Thyroid gland (tissue), 4 donors: ENCODE measurements around the gene SIK3. TPM values are rescaled to one million over a fixed set of nuclear protein-coding genes. Genes with fewer than 3 reads are reported as not detected.

ENCODE experiments used
- DNase-seq, 2 donors: peaks; one replicate each; pipeline ENCODE4 v3.0.0-alpha.2; 2019
- H3K27ac ChIP-seq, 3 donors: fragments of 200-600 bp; sonication (generic); 1 replicate in 2 of 3; 2 replicates in 1 of 3; pipeline ENCODE4 v1.5.1; 2016 to 2019; ENCODE audit warnings: mild to moderate bottlenecking in 1 of 3, moderate library complexity in 1 of 3
- H3K27me3 ChIP-seq: fragments of 200-600 bp; sonication (generic); one replicate; pipeline ENCODE4 v1.5.1; 2019
- H3K36me3 ChIP-seq, 2 donors: fragments of 200-600 bp; sonication (generic); one replicate each; pipeline ENCODE4 v1.5.1; 2016 to 2019
- H3K4me1 ChIP-seq, 2 donors: fragments of 200-600 bp; sonication (generic); one replicate each; pipeline ENCODE4 v1.5.1; 2017 to 2019
- H3K4me3 ChIP-seq, 3 donors: fragments of 200-600 bp; sonication (generic); replicated peaks in 1 of 3; 1 replicate in 2 of 3; 2 replicates in 1 of 3; pipeline ENCODE4 v1.5.1; 2016; ENCODE audit warnings: mild to moderate bottlenecking in 1 of 3
- H3K9me3 ChIP-seq: fragments of 200-600 bp; sonication (generic); one replicate; pipeline ENCODE4 v1.5.1; 2017
- POLR2A ChIP-seq, 2 donors: fragments of 450-650 bp; IDR thresholded peaks; one replicate each; pipeline ENCODE4 v1.6.1; 2017; ENCODE audit warnings: antibody characterized with exemption in 2 of 2, mild to moderate bottlenecking in 2 of 2, moderate library complexity in 1 of 2
- WGBS, 2 donors: methylation state at CpG; one replicate each; pipeline ENCODE4 v1.1.5; 2017; 5-methylcytosine and 5-hydroxymethylcytosine counted together
- intact Hi-C: fragments of 100-400 bp; cut with DNase I; formaldehyde crosslinking; loops from one replicate; pipeline ENCODE4 v1.15.1; 2023
- total RNA-seq, 4 donors: library from RNA; depleted of rRNA; stranded (reverse); fragments of >200 nt; gene quantifications; one replicate each; pipeline ENCODE4 v1.2.3, GENCODE V29; 2016
- TF ChIP-seq, protein P1 (sequence below), 6 experiments: fragments of 200-600 bp in 3 of 6; fragments of 450-650 bp in 3 of 6; sonication (generic) in 3 of 6; IDR thresholded peaks; one replicate each; pipeline ENCODE4 v1.5.1; 2016 to 2019; ENCODE audit warnings: antibody characterized with exemption in 6 of 6, mild to moderate bottlenecking in 2 of 6, inconsistent platforms in 1 of 6, moderate library complexity in 1 of 6

SIK3 gene
- total RNA-seq, 4 donors from 2014 or later = 46.0 to 86.3 (median 71.9) TPM

DNA sequence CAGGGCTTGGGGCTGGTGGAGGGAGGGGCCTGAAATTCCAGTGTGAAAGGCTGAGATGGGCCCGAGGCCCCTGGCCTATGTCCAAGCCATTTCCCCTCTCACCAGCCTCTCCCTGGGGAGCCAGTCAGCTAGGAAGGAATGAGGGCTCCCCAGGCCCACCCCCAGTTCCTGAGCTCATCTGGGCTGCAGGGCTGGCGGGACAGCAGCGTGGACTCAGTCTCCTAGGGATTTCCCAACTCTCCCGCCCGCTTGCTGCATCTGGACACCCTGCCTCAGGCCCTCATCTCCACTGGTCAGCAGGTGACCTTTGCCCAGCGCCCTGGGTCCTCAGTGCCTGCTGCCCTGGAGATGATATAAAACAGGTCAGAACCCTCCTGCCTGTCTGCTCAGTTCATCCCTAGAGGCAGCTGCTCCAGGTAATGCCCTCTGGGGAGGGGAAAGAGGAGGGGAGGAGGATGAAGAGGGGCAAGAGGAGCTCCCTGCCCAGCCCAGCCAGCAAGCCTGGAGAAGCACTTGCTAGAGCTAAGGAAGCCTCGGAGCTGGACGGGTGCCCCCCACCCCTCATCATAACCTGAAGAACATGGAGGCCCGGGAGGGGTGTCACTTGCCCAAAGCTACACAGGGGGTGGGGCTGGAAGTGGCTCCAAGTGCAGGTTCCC lies 268.6 kb downstream of the SIK3 start, which contains the start of gene APOC3:
TSS of gene APOC3 (plus strand) at position 383 of the 659 bp plus-strand sequence. CDS start 676 bp downstream, outside the sequence.
- intact Hi-C loops = no loop called here
- H3K4me1 ChIP-seq = peaks cover 10 to 18% of the 10 kb centered on the region in 2 donors
- H3K27ac ChIP-seq = no peak within 1 kb of the TSS
- 66 to 68% methylated on average over 7 to 8 of the region's 9 CpGs for WGBS, 2 donors
- H3K4me3 ChIP-seq = no peak within 1 kb of the TSS
- H3K9me3 ChIP-seq = no peaks in the 10 kb centered on the region
- no peaks in the 10 kb centered on the region for H3K36me3 ChIP-seq
- H3K27me3 ChIP-seq = no peaks in the 10 kb centered on the region
- no peak for DNase-seq
- TF ChIP-seq, protein P1, sequence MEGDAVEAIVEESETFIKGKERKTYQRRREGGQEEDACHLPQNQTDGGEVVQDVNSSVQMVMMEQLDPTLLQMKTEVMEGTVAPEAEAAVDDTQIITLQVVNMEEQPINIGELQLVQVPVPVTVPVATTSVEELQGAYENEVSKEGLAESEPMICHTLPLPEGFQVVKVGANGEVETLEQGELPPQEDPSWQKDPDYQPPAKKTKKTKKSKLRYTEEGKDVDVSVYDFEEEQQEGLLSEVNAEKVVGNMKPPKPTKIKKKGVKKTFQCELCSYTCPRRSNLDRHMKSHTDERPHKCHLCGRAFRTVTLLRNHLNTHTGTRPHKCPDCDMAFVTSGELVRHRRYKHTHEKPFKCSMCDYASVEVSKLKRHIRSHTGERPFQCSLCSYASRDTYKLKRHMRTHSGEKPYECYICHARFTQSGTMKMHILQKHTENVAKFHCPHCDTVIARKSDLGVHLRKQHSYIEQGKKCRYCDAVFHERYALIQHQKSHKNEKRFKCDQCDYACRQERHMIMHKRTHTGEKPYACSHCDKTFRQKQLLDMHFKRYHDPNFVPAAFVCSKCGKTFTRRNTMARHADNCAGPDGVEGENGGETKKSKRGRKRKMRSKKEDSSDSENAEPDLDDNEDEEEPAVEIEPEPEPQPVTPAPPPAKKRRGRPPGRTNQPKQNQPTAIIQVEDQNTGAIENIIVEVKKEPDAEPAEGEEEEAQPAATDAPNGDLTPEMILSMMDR (IDR thresholded peaks at IDR 0.05) = no peak
- no peak for TF ChIP-seq POLR2A (IDR thresholded peaks at IDR 0.05)

DNA sequence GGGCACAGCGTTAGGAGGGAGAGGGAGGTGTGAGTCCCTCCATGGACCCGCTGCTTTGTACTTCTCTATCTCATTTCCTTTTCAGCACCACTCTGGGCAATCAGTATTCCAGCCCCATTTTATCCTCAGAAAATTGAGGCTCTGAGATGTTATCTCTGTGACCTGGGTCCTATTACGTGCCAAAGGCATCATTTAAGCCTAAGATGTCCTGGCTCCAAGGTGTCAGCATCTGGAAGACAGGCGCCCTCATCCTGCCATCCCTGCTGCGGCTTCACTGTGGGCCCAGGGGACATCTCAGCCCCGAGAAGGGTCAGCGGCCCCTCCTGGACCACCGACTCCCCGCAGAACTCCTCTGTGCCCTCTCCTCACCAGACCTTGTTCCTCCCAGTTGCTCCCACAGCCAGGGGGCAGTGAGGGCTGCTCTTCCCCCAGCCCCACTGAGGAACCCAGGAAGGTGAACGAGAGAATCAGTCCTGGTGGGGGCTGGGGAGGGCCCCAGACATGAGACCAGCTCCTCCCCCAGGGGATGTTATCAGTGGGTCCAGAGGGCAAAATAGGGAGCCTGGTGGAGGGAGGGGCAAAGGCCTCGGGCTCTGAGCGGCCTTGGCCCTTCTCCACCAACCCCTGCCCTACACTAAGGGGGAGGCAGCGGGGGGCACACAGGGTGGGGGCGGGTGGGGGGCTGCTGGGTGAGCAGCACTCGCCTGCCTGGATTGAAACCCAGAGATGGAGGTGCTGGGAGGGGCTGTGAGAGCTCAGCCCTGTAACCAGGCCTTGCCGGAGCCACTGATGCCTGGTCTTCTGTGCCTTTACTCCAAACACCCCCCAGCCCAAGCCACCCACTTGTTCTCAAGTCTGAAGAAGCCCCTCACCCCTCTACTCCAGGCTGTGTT lies 269.4 kb downstream of the SIK3 start:
- Histone ChIP-seq H3K4me3 (no peak overlapping the region), H3K36me3 (no peaks in the 10 kb centered on the region), H3K9me3 (no peaks in the 10 kb centered on the region), H3K27me3 (no peaks in the 10 kb centered on the region), H3K27ac (no peak overlapping the region), H3K4me1 (peaks cover 2 to 10% of the 10 kb centered on the region in 2 donors)
- intact Hi-C loops = no loop called here
- DNase-seq = no peak
- WGBS, 2 donors = 78 to 85% methylated on average over 9 to 10 of the region's 16 CpGs
- TF ChIP-seq, protein P1 (IDR thresholded peaks at IDR 0.05) = no peak

DNA sequence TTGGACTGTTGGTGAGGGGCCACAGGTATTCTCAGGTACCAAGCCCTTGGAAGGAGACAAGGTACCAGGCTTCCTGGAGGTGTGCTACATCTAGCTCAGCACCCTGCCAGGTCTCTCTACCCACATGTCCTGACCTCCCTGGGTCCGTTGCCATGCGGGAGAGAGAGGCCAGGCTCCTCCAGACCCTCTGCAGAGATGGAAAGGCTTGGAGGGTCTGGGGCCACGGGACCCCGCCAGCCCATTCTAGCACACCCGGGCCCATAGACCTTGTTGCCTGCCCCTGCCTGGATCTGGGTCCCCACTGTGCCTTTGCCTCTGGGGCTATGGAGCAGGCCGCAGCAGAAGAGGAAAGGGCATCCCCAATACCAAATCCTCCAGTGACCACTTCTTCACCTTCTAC lies 270.8 kb downstream of the SIK3 start:
- H3K36me3 ChIP-seq = no peaks in the 10 kb centered on the region
- TF ChIP-seq POLR2A (IDR thresholded peaks at IDR 0.05) = no peak
- TF ChIP-seq, protein P1 (IDR thresholded peaks at IDR 0.05) = no peak
- H3K4me3 ChIP-seq = no peak overlapping the region
- intact Hi-C loops = no loop called here
- no peaks in the 10 kb centered on the region for H3K27me3 ChIP-seq
- no peaks in the 10 kb centered on the region for H3K9me3 ChIP-seq
- no peak for DNase-seq
- WGBS, 2 donors = 95% methylated on average over 6 of the region's 6 CpGs; no CpG with 5 or more reads in 1 of the 2 donors
- peaks cover 0 to 15% of the 10 kb centered on the region in 2 donors for H3K4me1 ChIP-seq
- H3K27ac ChIP-seq = no peak overlapping the region

DNA sequence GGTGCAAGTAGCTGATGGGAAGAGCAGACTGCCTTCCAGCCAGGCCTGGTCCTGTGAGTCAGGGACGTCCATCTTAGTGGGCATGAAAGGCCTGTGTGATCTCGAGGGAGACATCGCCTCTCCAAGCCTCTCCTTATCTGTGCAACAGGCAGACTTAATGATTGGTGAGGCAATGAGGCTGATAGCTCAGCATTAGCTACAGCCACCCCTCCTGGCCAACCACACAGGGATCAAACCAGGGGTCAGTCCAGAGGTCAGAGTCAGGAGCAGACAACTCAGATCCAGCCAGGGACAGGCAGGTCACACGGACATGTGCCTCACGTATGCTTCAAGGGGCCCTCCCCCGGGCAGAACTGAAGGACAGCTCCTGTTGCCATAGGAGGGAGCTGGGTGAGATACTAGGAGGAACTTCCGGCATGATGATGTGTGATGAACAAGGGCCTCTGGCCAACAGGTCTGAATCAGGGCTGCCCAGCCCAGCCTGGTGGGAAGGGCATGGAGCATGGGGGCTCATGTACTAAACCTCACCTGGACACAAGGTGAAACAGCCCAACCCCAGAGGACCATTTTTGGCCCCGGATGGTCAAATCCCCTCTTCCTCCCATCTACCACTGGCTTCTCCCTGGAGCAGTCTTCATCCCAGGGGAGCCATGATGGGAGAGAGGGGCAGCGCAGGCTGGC lies 271.3 kb downstream of the SIK3 start:
- 83 to 90% methylated on average over 4 to 9 of the region's 9 CpGs for WGBS, 2 donors
- no peak for DNase-seq
- intact Hi-C loops = no loop called here
- Histone ChIP-seq H3K4me3 (no peak overlapping the region), H3K4me1 (peaks cover 0 to 15% of the 10 kb centered on the region in 2 donors), H3K36me3 (no peaks in the 10 kb centered on the region), H3K9me3 (no peaks in the 10 kb centered on the region), H3K27me3 (no peaks in the 10 kb centered on the region), H3K27ac (no peak overlapping the region)
- no peak for TF ChIP-seq POLR2A (IDR thresholded peaks at IDR 0.05)
- TF ChIP-seq, protein P1 (IDR thresholded peaks at IDR 0.05) = no peak
